ENCODE measurements around the gene GPER1.

GPER1 gene

DNA sequence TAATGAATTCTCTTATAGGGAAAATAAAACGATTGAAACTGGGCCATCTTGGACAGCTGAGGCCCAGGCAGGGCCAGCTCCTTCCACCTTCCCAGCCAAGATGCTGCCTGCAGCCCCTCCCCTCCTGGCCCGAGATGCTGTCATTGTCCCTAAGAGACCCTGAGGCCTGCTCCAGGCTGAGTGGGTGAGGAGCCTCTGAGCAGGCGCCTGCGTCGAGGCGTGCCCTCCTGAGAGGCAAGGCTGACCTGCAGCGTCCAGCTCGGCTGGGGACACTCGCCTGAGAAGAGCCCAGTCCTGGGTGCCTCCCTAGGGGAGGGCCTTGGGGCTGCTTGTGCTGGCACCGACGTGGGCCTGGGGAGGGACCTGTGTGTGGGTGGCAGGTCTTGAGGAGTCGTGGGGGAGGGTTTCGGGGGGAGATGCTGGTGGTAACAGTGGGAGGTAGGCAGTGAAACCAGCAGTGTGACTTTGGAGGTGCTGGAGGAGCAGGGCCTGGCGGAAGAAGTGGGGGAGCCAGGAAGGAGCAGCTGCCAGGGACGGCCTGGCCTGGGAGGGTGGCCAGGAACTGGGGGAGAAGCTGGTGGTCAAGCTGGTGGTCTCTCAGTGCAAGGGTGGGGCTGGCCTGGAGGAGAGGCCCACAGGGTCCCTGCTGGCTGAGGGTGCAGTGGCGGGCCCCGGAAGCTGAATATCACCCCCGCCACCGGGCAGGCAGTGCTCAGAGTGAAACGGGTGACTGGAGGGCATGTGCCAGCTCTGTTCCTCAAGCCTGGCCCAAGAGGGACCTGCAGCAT lies 35.7 kb upstream of the GPER1 start:
- no peak for DNase-seq (ENCODE audit: low read depth, low spot score)
- H3K4me3 ChIP-seq (ENCODE audit: low read length) = no peak overlapping the region

- no peak overlapping the region for H3K4me3 ChIP-seq (ENCODE audit: low read length)
- DNase-seq (ENCODE audit: low read depth, low spot score) = no peak
Measured at GRCh38 chr7:1053002-1053411, 34.9 kb upstream of the GPER1 start.

- DNase-seq (ENCODE audit: low read depth, low spot score) = no peak
Measured at GRCh38 chr7:1053816-1054370, 34.0 kb upstream of the GPER1 start.

GRCh38 chr7:1054438-1054837 lies 33.5 kb upstream of the GPER1 start:
- DNase-seq (ENCODE audit: low read depth, low spot score) = no peak
- no peak overlapping the region for H3K4me3 ChIP-seq (ENCODE audit: low read length)

More at GRCh38 chr7:1053816-1054370, 34.0 kb upstream of the GPER1 start:
- no peak overlapping the region for H3K4me3 ChIP-seq (ENCODE audit: low read length)

- H3K4me3 ChIP-seq (ENCODE audit: low read length) = no peak overlapping the region
- DNase-seq (ENCODE audit: low read depth, low spot score) = no peak
Measured at GRCh38 chr7:1054861-1055450, 33.0 kb upstream of the GPER1 start.

DNA sequence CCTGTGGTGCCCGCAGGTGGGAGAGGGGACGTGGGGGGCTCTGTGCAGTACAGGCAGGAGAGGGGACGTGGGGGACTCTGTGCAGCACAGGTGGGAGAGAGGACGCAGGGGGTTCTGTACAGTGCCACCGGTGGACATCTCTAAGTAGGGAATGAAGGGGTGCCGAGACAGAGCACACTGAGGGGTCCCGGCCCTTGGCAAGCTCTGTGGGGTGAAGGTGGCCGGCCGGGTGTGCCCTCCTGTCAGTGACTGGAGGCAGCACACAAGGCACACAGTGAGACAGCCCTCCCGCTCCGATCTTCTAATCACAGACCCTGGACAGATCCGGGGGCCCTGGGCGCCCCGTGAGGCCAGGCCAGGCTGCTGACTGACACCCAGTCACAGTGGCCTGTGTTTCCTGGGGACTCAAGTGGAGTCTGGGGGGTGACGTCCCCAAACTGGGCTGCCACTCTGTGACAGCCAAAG lies 32.4 kb upstream of the GPER1 start:
- no peak overlapping the region for H3K4me3 ChIP-seq (ENCODE audit: low read length)
- DNase-seq (ENCODE audit: low read depth, low spot score) = no peak

DNA sequence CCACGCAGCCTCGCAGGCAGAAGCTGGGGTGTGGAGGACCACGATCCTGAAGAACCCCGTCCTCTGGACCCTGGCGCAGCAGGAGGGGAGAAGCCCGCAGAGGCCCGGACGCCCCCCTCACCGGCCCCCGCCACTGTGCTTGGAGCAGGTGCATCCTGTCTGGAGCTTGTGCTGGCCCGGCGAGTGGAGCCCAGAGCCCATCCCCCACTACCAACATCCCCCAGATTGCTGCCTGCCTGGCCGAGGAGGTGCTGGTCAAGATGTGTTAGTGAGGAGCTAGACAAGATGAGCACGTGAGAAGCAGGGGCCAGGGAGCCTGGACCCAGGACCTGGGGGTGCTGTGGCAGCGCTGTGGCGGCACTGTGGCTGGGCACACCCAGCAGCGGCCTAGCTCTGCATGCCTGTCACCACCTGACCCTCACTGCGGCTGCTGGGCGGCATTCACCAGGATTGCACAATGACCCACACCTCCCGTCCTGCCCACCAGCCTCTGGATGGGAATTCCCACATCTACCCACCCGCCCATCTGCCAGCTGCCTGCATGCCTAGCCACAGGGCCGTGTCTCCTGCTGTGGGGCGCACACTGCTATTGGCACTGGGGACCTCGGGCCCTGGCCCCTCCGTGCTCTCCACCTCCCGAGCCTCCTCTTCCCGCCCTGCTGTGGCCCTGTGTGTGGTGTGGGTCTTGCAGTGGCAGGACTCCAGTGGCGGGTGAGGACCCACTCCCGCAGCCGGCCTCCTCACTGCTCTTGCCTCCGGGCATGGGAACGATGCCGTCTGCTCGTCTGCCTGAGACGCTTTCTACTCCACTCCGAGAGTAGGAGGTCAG lies 31.7 kb upstream of the GPER1 start:
- no peak overlapping the region for H3K4me3 ChIP-seq (ENCODE audit: low read length)
- DNase-seq (ENCODE audit: low read depth, low spot score) = no peak

DNA sequence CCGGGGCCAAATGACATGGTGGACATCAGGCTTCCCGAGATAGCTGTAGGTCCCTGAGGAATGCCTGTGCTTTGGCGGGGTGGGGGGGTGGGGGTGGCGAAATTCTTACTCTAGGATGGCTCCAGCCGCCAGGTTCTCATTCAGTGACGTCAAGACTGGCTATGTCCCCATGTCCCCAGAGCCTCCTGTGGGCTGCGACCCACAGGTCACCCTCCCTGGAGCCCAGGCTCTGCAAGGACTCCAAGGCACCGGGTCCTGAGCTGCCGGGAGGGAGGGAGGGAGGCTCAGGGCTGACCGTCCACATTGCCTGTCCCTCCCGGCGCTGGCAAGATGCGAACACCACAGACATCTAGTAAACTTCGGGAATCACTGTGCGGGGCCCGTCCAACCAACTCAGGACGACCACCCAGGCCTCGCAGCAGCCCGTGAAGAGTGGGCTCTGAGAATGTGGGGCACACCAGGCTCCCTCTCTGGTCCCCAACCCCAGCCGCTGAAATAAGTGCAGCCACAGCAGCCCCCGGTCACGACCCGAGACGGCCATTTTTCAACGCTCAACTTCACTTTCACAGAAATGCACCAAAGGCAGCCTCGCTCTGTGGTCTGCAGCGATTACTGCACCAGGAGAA lies 31.0 kb upstream of the GPER1 start:
- no peak overlapping the region for H3K4me3 ChIP-seq (ENCODE audit: low read length)
- DNase-seq (ENCODE audit: low read depth, low spot score) = no peak

- H3K4me3 ChIP-seq (ENCODE audit: low read length) = no peak overlapping the region
- DNase-seq (ENCODE audit: low read depth, low spot score) = no peak
Measured at GRCh38 chr7:1057416-1058291, 30.3 kb upstream of the GPER1 start.

- no peak overlapping the region for H3K4me3 ChIP-seq (ENCODE audit: low read length)
- no peak for DNase-seq (ENCODE audit: low read depth, low spot score)
Measured at GRCh38 chr7:1058311-1058710, 29.6 kb upstream of the GPER1 start.

DNA sequence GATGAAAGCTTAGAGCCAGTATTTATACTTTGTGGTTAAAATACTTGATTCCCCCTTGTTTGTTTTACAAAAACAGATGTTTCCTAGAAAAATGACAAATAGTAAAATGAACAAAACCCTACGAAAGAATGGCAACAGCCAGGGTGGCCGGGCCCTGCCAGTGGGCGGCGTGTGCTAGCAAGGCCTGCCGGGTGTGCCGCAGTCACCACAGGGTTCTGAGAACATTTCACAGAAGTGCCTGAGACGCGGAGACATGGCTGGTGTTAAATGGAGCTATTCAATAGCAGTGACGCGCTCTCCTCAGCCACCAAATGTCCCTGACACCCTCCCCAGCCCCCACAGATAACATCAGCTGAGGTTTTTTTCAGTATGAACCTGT lies 29.1 kb upstream of the GPER1 start:
- DNase-seq (ENCODE audit: low read depth, low spot score) = no peak
- no peak overlapping the region for H3K4me3 ChIP-seq (ENCODE audit: low read length)

- peak; percentile 9 for DNase-seq (ENCODE audit: low read depth, low spot score)
- no peak overlapping the region for H3K4me3 ChIP-seq (ENCODE audit: low read length)
Measured at GRCh38 chr7:1059200-1060091, 28.5 kb upstream of the GPER1 start.

GRCh38 chr7:1060315-1061072 lies 27.4 kb upstream of the GPER1 start:
- no peak overlapping the region for H3K4me3 ChIP-seq (ENCODE audit: low read length)
- DNase-seq (ENCODE audit: low read depth, low spot score) = no peak

- H3K4me3 ChIP-seq (ENCODE audit: low read length) = no peak overlapping the region
- DNase-seq (ENCODE audit: low read depth, low spot score) = no peak
Measured at GRCh38 chr7:1061180-1061579, 26.7 kb upstream of the GPER1 start.

- no peak for DNase-seq (ENCODE audit: low read depth, low spot score)
- no peak overlapping the region for H3K4me3 ChIP-seq (ENCODE audit: low read length)
Measured at GRCh38 chr7:1062296-1063294, 25.3 kb upstream of the GPER1 start.

GRCh38 chr7:1063361-1063760 lies 24.6 kb upstream of the GPER1 start:
- H3K4me3 ChIP-seq (ENCODE audit: low read length) = no peak overlapping the region
- no peak for DNase-seq (ENCODE audit: low read depth, low spot score)
